ENCODE data around the gene ZNF697. TPM values are rescaled to one million over a fixed set of nuclear protein-coding genes. Genes with fewer than 3 reads are reported as not detected.

Gene ZNF697
- total and polyA plus RNA-seq, 9 donors: 3.0 to 9.1 (median 6.2) TPM

DNA sequence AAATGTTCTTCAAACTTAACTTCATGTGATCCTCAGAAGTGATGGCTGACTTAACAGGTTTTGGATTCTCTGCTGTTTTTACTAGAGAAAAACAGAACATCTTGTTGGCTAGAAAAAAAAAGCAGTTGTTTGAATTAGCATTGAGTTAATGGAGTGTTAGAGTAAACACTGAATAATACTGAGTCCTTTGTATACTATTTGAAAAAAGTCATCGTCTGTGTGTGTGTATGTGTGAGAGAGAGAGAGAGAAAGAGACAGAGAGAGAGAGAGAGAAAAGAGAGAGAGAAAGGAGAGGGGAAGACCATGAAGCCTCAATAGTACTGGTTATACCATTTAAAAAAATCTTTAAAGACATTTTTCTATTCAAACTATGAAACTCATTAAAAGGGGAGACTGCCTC is 10.4 kb downstream of the ZNF697 start:
- intact Hi-C loops (cut with DNase I): no loop called here
- DNase-seq: no peak
- no peaks in the 10 kb centered on the region for H3K9me3 ChIP-seq
- H3K27me3 ChIP-seq: no peaks in the 10 kb centered on the region
- TF ChIP-seq POLR2A (IDR thresholded peaks at IDR 0.05) (no peak), EP300 (IDR thresholded peaks at IDR 0.05) (no peak)
- TF ChIP-seq, protein P1, sequence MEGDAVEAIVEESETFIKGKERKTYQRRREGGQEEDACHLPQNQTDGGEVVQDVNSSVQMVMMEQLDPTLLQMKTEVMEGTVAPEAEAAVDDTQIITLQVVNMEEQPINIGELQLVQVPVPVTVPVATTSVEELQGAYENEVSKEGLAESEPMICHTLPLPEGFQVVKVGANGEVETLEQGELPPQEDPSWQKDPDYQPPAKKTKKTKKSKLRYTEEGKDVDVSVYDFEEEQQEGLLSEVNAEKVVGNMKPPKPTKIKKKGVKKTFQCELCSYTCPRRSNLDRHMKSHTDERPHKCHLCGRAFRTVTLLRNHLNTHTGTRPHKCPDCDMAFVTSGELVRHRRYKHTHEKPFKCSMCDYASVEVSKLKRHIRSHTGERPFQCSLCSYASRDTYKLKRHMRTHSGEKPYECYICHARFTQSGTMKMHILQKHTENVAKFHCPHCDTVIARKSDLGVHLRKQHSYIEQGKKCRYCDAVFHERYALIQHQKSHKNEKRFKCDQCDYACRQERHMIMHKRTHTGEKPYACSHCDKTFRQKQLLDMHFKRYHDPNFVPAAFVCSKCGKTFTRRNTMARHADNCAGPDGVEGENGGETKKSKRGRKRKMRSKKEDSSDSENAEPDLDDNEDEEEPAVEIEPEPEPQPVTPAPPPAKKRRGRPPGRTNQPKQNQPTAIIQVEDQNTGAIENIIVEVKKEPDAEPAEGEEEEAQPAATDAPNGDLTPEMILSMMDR (IDR thresholded peaks at IDR 0.05): no peak
- no peak overlapping the region for H3K4me3 ChIP-seq
- no peaks in the 10 kb centered on the region for H3K36me3 ChIP-seq
- no peak overlapping the region for H3K27ac ChIP-seq
- peaks cover 6% of the 10 kb centered on the region for H3K4me1 ChIP-seq (ENCODE audit: insufficient read depth)
- 21 to 61% (median 55%) methylated on average over 1 of the region's 1 CpG for WGBS, 3 donors

DNA sequence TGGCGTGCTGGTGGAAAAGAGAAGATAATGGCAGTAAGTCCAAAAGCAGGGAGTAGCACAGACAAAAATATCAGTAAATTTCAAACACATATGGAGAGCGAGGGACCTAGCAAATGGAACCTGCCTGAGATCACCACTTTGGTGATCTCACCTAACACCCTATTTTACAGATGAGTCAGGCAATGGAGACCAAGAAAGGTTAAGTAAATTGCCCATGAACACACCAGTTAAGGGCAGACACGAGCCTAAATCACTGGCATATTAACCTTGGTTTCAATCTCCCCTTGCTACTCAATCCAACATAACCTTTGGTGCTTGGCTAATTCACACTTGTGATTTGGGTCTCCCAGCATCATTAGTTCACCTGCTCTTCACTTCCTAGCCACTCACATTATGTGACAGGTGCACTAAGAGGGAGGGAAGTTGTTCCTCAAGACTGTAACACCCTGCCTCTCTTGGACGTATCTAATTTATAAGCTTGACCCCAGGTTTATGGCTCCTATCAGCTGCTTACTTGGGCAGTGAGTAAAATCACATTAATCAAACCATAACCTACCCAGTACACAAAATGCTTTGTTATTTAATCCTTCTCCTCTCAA is 11.5 kb downstream of the ZNF697 start:
- peaks cover 15% of the 10 kb centered on the region for H3K4me1 ChIP-seq (ENCODE audit: insufficient read depth)
- H3K9me3 ChIP-seq: no peaks in the 10 kb centered on the region
- DNase-seq: no peak
- WGBS, 3 donors: 80 to 90% (median 86%) methylated on average over 4 of the region's 4 CpGs
- no peaks in the 10 kb centered on the region for H3K36me3 ChIP-seq
- no peak overlapping the region for H3K4me3 ChIP-seq
- intact Hi-C loops (cut with DNase I): no loop called here
- no peak overlapping the region for H3K27ac ChIP-seq
- H3K27me3 ChIP-seq: no peaks in the 10 kb centered on the region
- TF ChIP-seq, protein P1 (IDR thresholded peaks at IDR 0.05): no peak
- TF ChIP-seq POLR2A (IDR thresholded peaks at IDR 0.05) (no peak), EP300 (IDR thresholded peaks at IDR 0.05) (no peak)

DNA sequence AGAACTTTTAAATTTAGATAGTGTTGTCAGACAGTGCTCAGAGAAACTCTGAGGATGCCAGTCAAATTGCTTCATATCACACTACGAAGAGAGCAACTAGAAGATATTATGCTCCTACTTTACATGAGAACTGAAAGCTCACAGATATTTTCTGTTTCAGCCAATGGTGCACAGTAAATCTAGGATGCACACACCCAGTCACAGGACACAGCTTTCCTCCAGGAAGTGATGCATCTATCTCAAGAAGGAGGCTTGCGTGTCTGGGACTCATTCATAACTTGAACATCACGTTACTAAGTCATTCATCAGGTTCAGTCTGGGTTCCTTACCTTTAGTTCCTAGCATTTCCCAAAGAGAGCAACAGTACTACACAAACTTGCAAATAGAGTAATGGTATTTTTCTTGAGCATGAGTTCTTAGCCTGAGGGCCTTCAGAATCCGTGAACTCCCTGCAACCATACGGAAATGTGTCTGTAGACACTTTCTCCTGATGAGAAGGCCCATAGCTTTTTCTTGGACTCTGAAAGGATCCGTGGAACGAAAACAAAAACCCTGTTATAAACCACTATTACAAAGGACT is 12.2 kb downstream of the ZNF697 start:
- H3K36me3 ChIP-seq: no peaks in the 10 kb centered on the region
- H3K27me3 ChIP-seq: no peaks in the 10 kb centered on the region
- no peak for DNase-seq
- WGBS, 3 donors: 84 to 91% (median 87%) methylated on average over 7 of the region's 7 CpGs
- no peak overlapping the region for H3K27ac ChIP-seq
- no peak overlapping the region for H3K4me3 ChIP-seq
- H3K9me3 ChIP-seq: no peaks in the 10 kb centered on the region
- intact Hi-C loops (cut with DNase I): no loop called here
- TF ChIP-seq, protein P1 (IDR thresholded peaks at IDR 0.05): no peak
- peaks cover 17% of the 10 kb centered on the region for H3K4me1 ChIP-seq (ENCODE audit: insufficient read depth)

DNA sequence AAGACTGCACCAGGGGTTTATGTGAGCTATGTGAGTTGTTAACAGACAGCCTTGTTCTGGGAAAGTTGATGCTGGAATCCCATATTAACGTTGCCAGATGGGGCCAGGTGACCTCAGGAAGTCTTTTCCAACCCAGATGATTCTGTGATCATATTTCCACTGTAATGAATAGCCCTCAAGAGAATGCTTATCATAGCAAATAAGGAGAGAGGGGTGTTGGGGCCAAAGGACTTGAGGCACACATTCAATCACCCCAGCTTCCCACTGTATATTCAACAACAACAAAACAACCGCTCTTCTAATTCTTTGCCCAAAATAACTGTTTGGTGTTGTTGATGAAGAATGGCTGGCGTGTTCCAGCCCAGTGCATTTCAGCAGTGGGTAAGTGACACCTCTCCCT is 14.1 kb downstream of the ZNF697 start:
- H3K4me3 ChIP-seq: no peak overlapping the region
- H3K27ac ChIP-seq: no peak overlapping the region
- H3K4me1 ChIP-seq (ENCODE audit: insufficient read depth): peaks cover 23% of the 10 kb centered on the region
- no peaks in the 10 kb centered on the region for H3K27me3 ChIP-seq
- H3K9me3 ChIP-seq: no peaks in the 10 kb centered on the region
- 32 to 54% (median 45%) methylated on average over 3 of the region's 3 CpGs for WGBS, 3 donors
- H3K36me3 ChIP-seq: no peaks in the 10 kb centered on the region
- DNase-seq: no peak
- no peak for TF ChIP-seq POLR2A (IDR thresholded peaks at IDR 0.05)
- TF ChIP-seq, protein P1 (IDR thresholded peaks at IDR 0.05): no peak
- TF ChIP-seq EP300 (IDR thresholded peaks at IDR 0.05): no peak
- intact Hi-C loops (cut with DNase I): no loop called here
